Neural cell (in vitro differentiated cells): Measurements from ENCODE around the gene AHI1. TPM values are rescaled to one million over a fixed set of nuclear protein-coding genes. Genes with fewer than 3 reads are reported as not detected.

Experiments
- H2AFZ ChIP-seq: fragments of 200-600, 300-800 bp; sonication (generic), shearing (Covaris generic); 2 replicates; pipeline ENCODE4 v1.6.0; 2014; ENCODE audit warnings: low read depth, mild to moderate bottlenecking, antibody characterized with exemption, low read length, moderate library complexity
- H3F3A ChIP-seq: fragments of 200-600 bp; shearing (Covaris generic); 2 replicates; pipeline ENCODE4 v1.6.1; 2016; ENCODE audit warnings: mild to moderate bottlenecking, moderate library complexity, mixed read lengths, antibody characterized with exemption, low read length; ENCODE audit not compliant: insufficient read depth, poor library complexity, severe bottlenecking
- H3K27ac ChIP-seq: fragments of 200-600, 300-800 bp; sonication (generic), shearing (Covaris generic); 2 replicates; pipeline ENCODE4 v1.5.1; 2014; ENCODE audit warnings: mild to moderate bottlenecking, low read length, moderate library complexity
- H3K27me3 ChIP-seq: fragments of 300-800, 200-600 bp; sonication (generic), shearing (Covaris generic); 2 replicates; pipeline ENCODE4 v1.6.0; 2014; ENCODE audit warnings: mild to moderate bottlenecking, low read depth, low read length, moderate library complexity; ENCODE audit not compliant: insufficient read depth
- H3K36me3 ChIP-seq: fragments of 300-800, 200-600 bp; sonication (generic), shearing (Covaris generic); 2 replicates; pipeline ENCODE4 v1.5.1; 2014; ENCODE audit warnings: mild to moderate bottlenecking, antibody characterized with exemption, low read length, moderate library complexity; ENCODE audit not compliant: insufficient read depth
- H3K4me2 ChIP-seq: fragments of 300-800, 200-600 bp; sonication (generic), shearing (Covaris generic); 2 replicates; pipeline ENCODE4 v1.6.0; 2014; ENCODE audit warnings: mild to moderate bottlenecking, low read length
- H3K4me3 ChIP-seq: fragments of 300-800, 200-600 bp; sonication (generic), shearing (Covaris generic); 2 replicates; pipeline ENCODE4 v1.5.1; 2014; ENCODE audit warnings: mild to moderate bottlenecking, low read length, moderate library complexity
- H3K79me2 ChIP-seq: fragments of 200-600 bp; shearing (Covaris generic); replicated peaks from 2 replicates; pipeline ENCODE4 v1.6.0; 2014; ENCODE audit warnings: mild to moderate bottlenecking, low read length, moderate library complexity; ENCODE audit not compliant: insufficient read depth
- H3K9ac ChIP-seq: fragments of 300-800, 200-600 bp; sonication (generic), shearing (Covaris generic); 2 replicates; pipeline ENCODE4 v1.6.1; 2016; ENCODE audit warnings: mild to moderate bottlenecking, low read length, mixed read lengths
- H3K9me2 ChIP-seq: fragments of 200-600 bp; shearing (Covaris generic); 2 replicates; pipeline ENCODE4 v1.6.1; 2016; ENCODE audit warnings: mild to moderate bottlenecking, low read length, mixed read lengths; ENCODE audit not compliant: insufficient read depth
- H3K9me3 ChIP-seq: fragments of 200-600, 300-800 bp; sonication (generic), shearing (Covaris generic); 2 replicates; pipeline ENCODE4 v1.6.1; 2016; ENCODE audit warnings: mild to moderate bottlenecking, mixed run types, low read length, moderate library complexity, mixed read lengths
- H4K20me1 ChIP-seq: fragments of 200-600 bp; shearing (Covaris generic); 2 replicates; pipeline ENCODE4 v1.6.1; 2016; ENCODE audit warnings: mild to moderate bottlenecking, mixed run types; ENCODE audit not compliant: insufficient read depth
- EP300 ChIP-seq: fragments of 450-650 bp; conservative IDR thresholded peaks from 2 replicates; pipeline ENCODE4 v1.6.1; 2014; ENCODE audit warnings: antibody characterized with exemption, mild to moderate bottlenecking, moderate library complexity; ENCODE audit not compliant: poor library complexity, severe bottlenecking
- EZH2 ChIP-seq: fragments of 200-600, 300-800 bp; shearing (Covaris generic), sonication (generic); IDR thresholded peaks from 2 replicates; pipeline ENCODE4 v1.6.1; 2014; ENCODE audit warnings: antibody characterized with exemption, low read length, borderline replicate concordance, mild to moderate bottlenecking; ENCODE audit not compliant: insufficient read depth, poor library complexity, severe bottlenecking
- MXI1 ChIP-seq: fragments of 450-650 bp; conservative IDR thresholded peaks from 2 replicates; pipeline ENCODE4 v1.6.1; 2014; ENCODE audit warnings: antibody characterized with exemption, mild to moderate bottlenecking; ENCODE audit not compliant: poor library complexity, severe bottlenecking
- POLR2AphosphoS5 ChIP-seq: IDR thresholded peaks from 2 replicates; pipeline ENCODE4 v1.6.1; 2012
- RAD21 ChIP-seq: fragments of 450-650 bp; conservative IDR thresholded peaks from 2 replicates; pipeline ENCODE4 v1.6.1; 2014; ENCODE audit warnings: antibody characterized with exemption, mild to moderate bottlenecking, moderate library complexity
- SMC3 ChIP-seq: fragments of 450-650 bp; conservative IDR thresholded peaks from 2 replicates; pipeline ENCODE4 v1.6.1; 2014; ENCODE audit warnings: antibody characterized with exemption, mild to moderate bottlenecking, moderate library complexity; ENCODE audit not compliant: poor library complexity
- TAF1 ChIP-seq: IDR thresholded peaks from 2 replicates; pipeline ENCODE4 v1.6.1; 2012; ENCODE audit warnings: low read depth
- polyA plus RNA-seq: library from polyadenylated mRNA; depleted of rRNA; stranded (reverse); fragments of >200 nt; gene quantifications from 2 replicates; pipeline ENCODE4 v1.2.3, GENCODE V29; 2014
- TF ChIP-seq, protein P1 (sequence below): fragments of 450-650 bp; IDR thresholded peaks from 2 replicates; pipeline ENCODE4 v1.5.1; 2014; ENCODE audit warnings: antibody characterized with exemption, mild to moderate bottlenecking, moderate library complexity; ENCODE audit not compliant: poor library complexity, severe bottlenecking
- TF ChIP-seq, protein P2 (sequence below): IDR thresholded peaks from 2 replicates; pipeline ENCODE4 v1.6.1; 2012; ENCODE audit warnings: borderline replicate concordance

Gene AHI1
- polyA plus RNA-seq, 1 donor from 2014 or later: 58.2 TPM

DNA sequence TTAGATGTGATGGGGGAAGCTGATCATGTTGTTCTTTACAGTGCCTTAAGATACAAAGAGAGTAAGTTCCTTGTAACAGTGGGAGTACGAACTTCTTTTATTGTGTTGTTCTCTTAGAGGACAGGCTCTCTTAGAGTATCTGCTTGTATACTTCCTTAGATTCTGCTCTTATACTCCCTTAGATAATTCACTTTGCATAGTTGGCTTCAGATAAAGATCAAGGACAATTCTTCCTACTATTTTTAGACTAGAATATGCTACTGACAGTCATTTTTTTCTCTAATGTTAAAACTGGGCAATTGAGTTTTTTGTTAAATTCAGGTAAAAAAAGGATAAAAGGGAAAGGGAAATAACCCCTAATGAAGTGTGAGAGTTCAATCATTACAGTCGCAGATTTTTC, 177.7 kb downstream of the AHI1 start:
- Histone ChIP-seq H3K4me3 (no peak overlapping the region), H3K36me3 (no peaks in the 10 kb centered on the region), H3K9me3 (no peaks in the 10 kb centered on the region), H4K20me1 (no peaks in the 10 kb centered on the region), H3F3A (no peaks in the 10 kb centered on the region), H3K4me2 (no peak overlapping the region), H3K9ac (no peak overlapping the region), H2AFZ (no peak overlapping the region), H3K79me2 (no peaks in the 10 kb centered on the region), H3K27me3 (no peaks in the 10 kb centered on the region), H3K9me2 (no peaks in the 10 kb centered on the region), H3K27ac (no peak overlapping the region)
- TF ChIP-seq POLR2AphosphoS5 (no peak), RAD21 (no peak), TAF1 (no peak), EZH2 (no peak), EP300 (no peak), SMC3 (no peak), MXI1 (no peak)
- TF ChIP-seq, protein P1, sequence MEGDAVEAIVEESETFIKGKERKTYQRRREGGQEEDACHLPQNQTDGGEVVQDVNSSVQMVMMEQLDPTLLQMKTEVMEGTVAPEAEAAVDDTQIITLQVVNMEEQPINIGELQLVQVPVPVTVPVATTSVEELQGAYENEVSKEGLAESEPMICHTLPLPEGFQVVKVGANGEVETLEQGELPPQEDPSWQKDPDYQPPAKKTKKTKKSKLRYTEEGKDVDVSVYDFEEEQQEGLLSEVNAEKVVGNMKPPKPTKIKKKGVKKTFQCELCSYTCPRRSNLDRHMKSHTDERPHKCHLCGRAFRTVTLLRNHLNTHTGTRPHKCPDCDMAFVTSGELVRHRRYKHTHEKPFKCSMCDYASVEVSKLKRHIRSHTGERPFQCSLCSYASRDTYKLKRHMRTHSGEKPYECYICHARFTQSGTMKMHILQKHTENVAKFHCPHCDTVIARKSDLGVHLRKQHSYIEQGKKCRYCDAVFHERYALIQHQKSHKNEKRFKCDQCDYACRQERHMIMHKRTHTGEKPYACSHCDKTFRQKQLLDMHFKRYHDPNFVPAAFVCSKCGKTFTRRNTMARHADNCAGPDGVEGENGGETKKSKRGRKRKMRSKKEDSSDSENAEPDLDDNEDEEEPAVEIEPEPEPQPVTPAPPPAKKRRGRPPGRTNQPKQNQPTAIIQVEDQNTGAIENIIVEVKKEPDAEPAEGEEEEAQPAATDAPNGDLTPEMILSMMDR: no peak
- TF ChIP-seq, protein P2, sequence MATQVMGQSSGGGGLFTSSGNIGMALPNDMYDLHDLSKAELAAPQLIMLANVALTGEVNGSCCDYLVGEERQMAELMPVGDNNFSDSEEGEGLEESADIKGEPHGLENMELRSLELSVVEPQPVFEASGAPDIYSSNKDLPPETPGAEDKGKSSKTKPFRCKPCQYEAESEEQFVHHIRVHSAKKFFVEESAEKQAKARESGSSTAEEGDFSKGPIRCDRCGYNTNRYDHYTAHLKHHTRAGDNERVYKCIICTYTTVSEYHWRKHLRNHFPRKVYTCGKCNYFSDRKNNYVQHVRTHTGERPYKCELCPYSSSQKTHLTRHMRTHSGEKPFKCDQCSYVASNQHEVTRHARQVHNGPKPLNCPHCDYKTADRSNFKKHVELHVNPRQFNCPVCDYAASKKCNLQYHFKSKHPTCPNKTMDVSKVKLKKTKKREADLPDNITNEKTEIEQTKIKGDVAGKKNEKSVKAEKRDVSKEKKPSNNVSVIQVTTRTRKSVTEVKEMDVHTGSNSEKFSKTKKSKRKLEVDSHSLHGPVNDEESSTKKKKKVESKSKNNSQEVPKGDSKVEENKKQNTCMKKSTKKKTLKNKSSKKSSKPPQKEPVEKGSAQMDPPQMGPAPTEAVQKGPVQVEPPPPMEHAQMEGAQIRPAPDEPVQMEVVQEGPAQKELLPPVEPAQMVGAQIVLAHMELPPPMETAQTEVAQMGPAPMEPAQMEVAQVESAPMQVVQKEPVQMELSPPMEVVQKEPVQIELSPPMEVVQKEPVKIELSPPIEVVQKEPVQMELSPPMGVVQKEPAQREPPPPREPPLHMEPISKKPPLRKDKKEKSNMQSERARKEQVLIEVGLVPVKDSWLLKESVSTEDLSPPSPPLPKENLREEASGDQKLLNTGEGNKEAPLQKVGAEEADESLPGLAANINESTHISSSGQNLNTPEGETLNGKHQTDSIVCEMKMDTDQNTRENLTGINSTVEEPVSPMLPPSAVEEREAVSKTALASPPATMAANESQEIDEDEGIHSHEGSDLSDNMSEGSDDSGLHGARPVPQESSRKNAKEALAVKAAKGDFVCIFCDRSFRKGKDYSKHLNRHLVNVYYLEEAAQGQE: no peak

- no peaks in the 10 kb centered on the region for H3K27me3 ChIP-seq
- H3K79me2 ChIP-seq: no peaks in the 10 kb centered on the region
- H3K9ac ChIP-seq: no peak overlapping the region
- H4K20me1 ChIP-seq: no peaks in the 10 kb centered on the region
- no peak overlapping the region for H3K4me2 ChIP-seq
- H3K27ac ChIP-seq: no peak overlapping the region
- H3K36me3 ChIP-seq: no peaks in the 10 kb centered on the region
- H3K9me2 ChIP-seq: no peaks in the 10 kb centered on the region
- H3K4me3 ChIP-seq: no peak overlapping the region
- no peaks in the 10 kb centered on the region for H3F3A ChIP-seq
- no peak for TF ChIP-seq TAF1
- TF ChIP-seq EP300: no peak
- TF ChIP-seq, protein P1: no peak
- no peak for TF ChIP-seq EZH2
- TF ChIP-seq, protein P2: no peak
- no peak for TF ChIP-seq MXI1
- no peak for TF ChIP-seq RAD21
- no peak for TF ChIP-seq SMC3
- TF ChIP-seq POLR2AphosphoS5: no peak
- H3K9me3 ChIP-seq: no peaks in the 10 kb centered on the region
- H2AFZ ChIP-seq: no peak overlapping the region
These were observed 178.6 kb downstream of the AHI1 start for GRCh38 chr6:135318738-135319469.
